HepG2 (cell line): ENCODE measurements around the gene NCOA4. TPM values are rescaled to one million over a fixed set of nuclear protein-coding genes. Genes with fewer than 3 reads are reported as not detected.

Experiments used
- ATAD3A ChIP-seq: sonication (generic); formaldehyde crosslinking; IDR thresholded peaks from 2 replicates; pipeline ENCODE4 v1.4.0; 2020; ENCODE audit warnings: missing genetic modification reagents
- CAMTA2 ChIP-seq: sonication (generic); formaldehyde crosslinking; IDR thresholded peaks from 2 replicates; pipeline ENCODE4 v1.4.0; 2020; ENCODE audit warnings: mild to moderate bottlenecking, missing genetic modification reagents, borderline replicate concordance
- CEBPB ChIP-seq: IDR thresholded peaks from 2 replicates; pipeline ENCODE4 v1.6.1; 2011; ENCODE audit warnings: low read depth, low read length, improper control_type of control experiment, borderline replicate concordance
- DPF2 ChIP-seq: sonication (generic); formaldehyde crosslinking; IDR thresholded peaks from 2 replicates; pipeline ENCODE4 v1.4.0; 2020; ENCODE audit warnings: mild to moderate bottlenecking, low read depth, missing genetic modification reagents, borderline replicate concordance
- NCOR1 ChIP-seq: fragments of 200-600 bp; sonication (generic); IDR thresholded peaks from 2 replicates; pipeline ENCODE4 v1.7.0; 2017; ENCODE audit warnings: antibody characterized with exemption, low read length, borderline replicate concordance
- PHF8 ChIP-seq: sonication (generic); formaldehyde crosslinking; IDR thresholded peaks from 2 replicates; pipeline ENCODE4 v1.5.0; 2020; ENCODE audit warnings: missing genetic modification reagents
- SATB2 ChIP-seq: sonication (generic); formaldehyde crosslinking; IDR thresholded peaks from 2 replicates; pipeline ENCODE4 v1.5.0; 2020; ENCODE audit warnings: missing genetic modification reagents
- SMAD1 ChIP-seq: sonication (generic); formaldehyde crosslinking; IDR thresholded peaks from 2 replicates; pipeline ENCODE4 v1.4.0; 2020; ENCODE audit warnings: missing genetic modification reagents, low read depth, mild to moderate bottlenecking, borderline replicate concordance
- SMARCE1 ChIP-seq: fragments of 450-650 bp; IDR thresholded peaks from 2 replicates; pipeline ENCODE4 v1.6.1; 2017; ENCODE audit warnings: borderline replicate concordance
- SMC3 ChIP-seq: IDR thresholded peaks from 2 replicates; pipeline ENCODE4 v1.6.1; 2011; ENCODE audit warnings: low read length, improper control_type of control experiment
- SOX6 ChIP-seq, 2 experiments: fragments of 450-650 bp in 1 of 2; sonication (generic) in 1 of 2; formaldehyde crosslinking in 1 of 2; IDR thresholded peaks; 2 replicates each; pipeline versions ENCODE4 v1.4.0 to v1.6.1; 2017 to 2020; ENCODE audit warnings: antibody characterized with exemption in 1 of 2, mild to moderate bottlenecking in 1 of 2, missing genetic modification reagents in 1 of 2
- SRY ChIP-seq: sonication (generic); formaldehyde crosslinking; IDR thresholded peaks from 2 replicates; pipeline ENCODE4 v1.8.0; 2022; ENCODE audit warnings: mild to moderate bottlenecking, missing genetic modification reagents
- ZBTB26 ChIP-seq: IDR thresholded peaks from 2 replicates; pipeline ENCODE4 v1.6.1; 2016; ENCODE audit warnings: missing compliant biosample characterization, missing genetic modification reagents, borderline replicate concordance
- ZBTB40 ChIP-seq, 2 experiments: fragments of 450-650 bp in 1 of 2; sonication (generic) in 1 of 2; formaldehyde crosslinking in 1 of 2; IDR thresholded peaks; 2 replicates each; pipeline versions ENCODE4 v1.6.1 to v1.8.0; 2016 to 2022; ENCODE audit warnings: antibody characterized with exemption in 1 of 2, mild to moderate bottlenecking in 1 of 2, missing genetic modification reagents in 1 of 2
- ZNF335 ChIP-seq: sonication (generic); formaldehyde crosslinking; IDR thresholded peaks from 2 replicates; pipeline ENCODE4 v1.4.0; 2020; ENCODE audit warnings: missing genetic modification reagents
- ZNF556 ChIP-seq: sonication (generic); formaldehyde crosslinking; IDR thresholded peaks from 2 replicates; pipeline ENCODE4 v1.4.0; 2020; ENCODE audit warnings: mild to moderate bottlenecking, missing genetic modification reagents, borderline replicate concordance
- ZNF558 ChIP-seq: sonication (generic); formaldehyde crosslinking; IDR thresholded peaks from 2 replicates; pipeline ENCODE4 v1.9.0; 2022; ENCODE audit warnings: mild to moderate bottlenecking, missing genetic modification reagents, borderline replicate concordance
- ZNF660 ChIP-seq: sonication (generic); formaldehyde crosslinking; IDR thresholded peaks from 2 replicates; pipeline ENCODE4 v1.5.1; 2020; ENCODE audit warnings: mild to moderate bottlenecking, low read depth, missing genetic modification reagents, borderline replicate concordance
- ZNF816 ChIP-seq: sonication (generic); formaldehyde crosslinking; IDR thresholded peaks from 2 replicates; pipeline ENCODE4 v1.8.0; 2022; ENCODE audit warnings: missing genetic modification reagents, mild to moderate bottlenecking, borderline replicate concordance
- polyA plus RNA-seq, 8 experiments: library from polyadenylated mRNA; depleted of rRNA in 3 of 8; stranded (reverse) in 7 of 8; unstranded in 1 of 8; fragments of >200 nt; fragmentation: Illumina TruSeq in 4 of 8; extraction: Trizol in 4 of 8; gene quantifications; 2 replicates each; pipeline versions ENCODE4 v1.2.1 to v1.2.3, GENCODE V29; 2011 to 2016; ENCODE audit warnings: low read depth in 4 of 8, missing spikeins in 1 of 8, mixed read lengths in 1 of 8; ENCODE audit not compliant: insufficient read depth in 1 of 8
- total RNA-seq, 5 experiments: library from RNA; depleted of rRNA; stranded (reverse); fragments of >200 nt; fragmentation: Illumina TruSeq; extraction: Trizol; gene quantifications; 2 replicates each; pipeline ENCODE4 v1.2.3, GENCODE V29; 2016; ENCODE audit warnings: low read depth in 1 of 5

Gene NCOA4
- total and polyA plus RNA-seq, 2 of the 13 experiments (the other 11 are each of a cell fraction or from before 2014, with no cell fraction given): 306 to 400 TPM

DNA sequence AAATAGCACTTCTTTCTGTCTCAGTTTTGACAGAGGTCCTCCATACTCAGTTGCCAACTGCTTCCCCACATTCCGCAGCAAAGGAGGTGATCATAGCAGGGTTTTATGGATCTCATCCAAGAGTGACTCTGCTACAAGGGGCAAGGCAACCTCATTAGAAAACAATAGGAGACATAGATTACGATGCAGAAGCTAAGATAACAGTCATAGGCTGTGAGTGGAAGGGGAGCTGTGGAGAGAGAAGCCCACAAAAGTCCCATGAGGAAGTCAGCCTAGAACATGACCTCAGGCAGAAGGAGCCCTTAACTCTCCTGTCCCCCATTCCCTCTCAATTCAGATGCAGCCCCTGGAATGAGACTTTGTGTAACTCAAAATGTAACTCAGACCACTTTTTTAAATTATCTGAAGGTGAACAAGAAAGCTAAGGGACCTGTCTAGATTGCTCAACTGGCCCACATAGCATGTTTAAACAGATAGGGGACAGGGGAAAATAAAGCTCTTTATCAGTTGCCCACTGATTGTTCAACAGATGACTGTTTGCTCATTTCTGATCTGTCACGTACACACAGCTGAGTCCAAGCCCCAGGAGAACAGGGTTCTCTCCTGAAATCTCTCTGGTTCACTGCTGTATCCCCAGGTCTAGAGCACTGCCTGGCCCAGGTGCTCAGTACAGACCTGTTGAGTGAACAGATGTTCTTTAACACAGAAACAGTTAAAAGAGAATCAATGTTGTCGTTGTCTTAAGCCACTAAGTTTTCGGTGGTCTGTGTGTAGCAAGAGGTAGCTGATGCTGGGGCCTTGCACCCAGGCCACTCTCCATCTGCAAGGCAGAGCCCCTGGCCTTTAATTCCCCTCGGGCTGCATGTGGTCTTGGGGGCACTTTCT lies 1.5 kb upstream of the NCOA4 start (continued):
- TF ChIP-seq ZBTB40 (IDR thresholded peaks at IDR 0.05) (peak; percentile 97), ZBTB40 (CRISPR knock-in tag; IDR thresholded peaks at IDR 0.05) (peak; percentile 100), NCOR1 (no peak), CAMTA2 (CRISPR knock-in tag) (no peak), SMAD1 (CRISPR knock-in tag) (no peak), DPF2 (CRISPR knock-in tag) (peak; percentile 90), CEBPB (peak; percentile 91), ATAD3A (CRISPR knock-in tag) (no peak), ZNF335 (CRISPR knock-in tag) (peak; percentile 3; the same call in 1 of the 2 replicates), PHF8 (CRISPR knock-in tag) (no peak; the same call in 1 of the 2 replicates), ZBTB26 (CRISPR knock-in tag) (peak; percentile 98), ZNF660 (CRISPR knock-in tag) (no peak), SATB2 (CRISPR knock-in tag) (no peak), ZNF816 (peak; percentile 73; the same call in 1 of the 2 replicates), ZNF558 (CRISPR knock-in tag) (no peak), SMC3 (no peak), SRY (CRISPR knock-in tag) (no peak; the same call in 1 of the 2 replicates), ZNF556 (CRISPR knock-in tag) (no peak), SMARCE1 (no peak), SOX6 (IDR thresholded peaks at IDR 0.05) (no peak), SOX6 (CRISPR knock-in tag; IDR thresholded peaks at IDR 0.05) (peak; percentile 97)
